ENCODE data around the gene ELFN2. TPM values are rescaled to one million over a fixed set of nuclear protein-coding genes. Genes with fewer than 3 reads are reported as not detected.
A peak's percentile ranks its signal among the peaks of the same experiment; 100 is the strongest.

Gene ELFN2
- polyA plus RNA-seq, 2 of the 4 experiments (the other 2 are of a cell fraction): 0.94 to 8.1 TPM

DNA sequence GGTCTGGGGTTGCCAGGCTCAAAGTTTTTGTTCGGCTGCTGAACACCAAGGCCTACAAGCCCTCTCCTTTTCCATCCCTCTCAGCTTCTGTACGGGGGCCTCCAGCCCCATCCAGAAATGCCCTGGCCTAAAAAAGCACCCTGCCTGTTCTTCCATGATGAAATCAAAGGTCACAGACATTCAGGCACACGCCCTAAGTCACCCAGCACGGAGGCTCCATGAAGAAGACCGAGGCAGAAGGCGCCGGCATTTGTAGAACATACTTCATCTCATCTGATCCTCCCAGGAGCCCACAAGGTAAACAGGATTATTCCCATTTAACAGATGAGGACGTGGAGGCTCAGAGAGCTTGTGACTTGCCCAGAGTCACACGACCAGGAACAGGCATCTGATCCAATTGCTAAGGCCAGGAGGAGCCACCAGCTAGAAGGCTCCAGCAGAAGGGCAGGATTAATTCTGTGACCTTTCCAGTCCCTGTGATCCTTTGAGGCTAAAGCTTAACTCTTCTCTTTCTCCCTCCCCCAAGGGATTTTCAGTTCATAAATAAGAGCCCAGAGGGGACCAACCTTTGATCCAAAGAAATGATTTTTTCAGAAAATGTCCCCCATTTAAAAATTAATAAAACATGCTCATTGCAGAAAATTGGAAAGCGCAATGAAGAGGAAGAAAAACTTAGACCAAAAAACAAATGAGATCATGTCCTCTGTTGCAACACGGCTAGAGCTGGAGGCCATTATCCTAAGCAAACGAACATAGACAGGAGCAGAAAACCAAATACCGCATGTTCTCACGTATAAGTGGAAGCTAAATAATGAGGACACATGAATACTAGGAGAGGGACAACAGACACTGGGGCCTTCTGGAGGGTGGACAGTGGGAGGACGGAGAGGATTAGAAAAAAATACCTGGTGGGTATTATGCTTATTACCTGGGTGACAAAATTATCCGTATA, 106.3 kb downstream of the ELFN2 start:
- TF ChIP-seq, protein P1, sequence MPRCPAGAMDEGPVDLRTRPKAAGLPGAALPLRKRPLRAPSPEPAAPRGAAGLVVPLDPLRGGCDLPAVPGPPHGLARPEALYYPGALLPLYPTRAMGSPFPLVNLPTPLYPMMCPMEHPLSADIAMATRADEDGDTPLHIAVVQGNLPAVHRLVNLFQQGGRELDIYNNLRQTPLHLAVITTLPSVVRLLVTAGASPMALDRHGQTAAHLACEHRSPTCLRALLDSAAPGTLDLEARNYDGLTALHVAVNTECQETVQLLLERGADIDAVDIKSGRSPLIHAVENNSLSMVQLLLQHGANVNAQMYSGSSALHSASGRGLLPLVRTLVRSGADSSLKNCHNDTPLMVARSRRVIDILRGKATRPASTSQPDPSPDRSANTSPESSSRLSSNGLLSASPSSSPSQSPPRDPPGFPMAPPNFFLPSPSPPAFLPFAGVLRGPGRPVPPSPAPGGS (IDR thresholded peaks at IDR 0.05): no peak
- peak in 1 of 2 experiments; percentile 55; a peak in 3 of 4 replicates for TF ChIP-seq CEBPB (IDR thresholded peaks at IDR 0.05)
- TF ChIP-seq, protein P2, sequence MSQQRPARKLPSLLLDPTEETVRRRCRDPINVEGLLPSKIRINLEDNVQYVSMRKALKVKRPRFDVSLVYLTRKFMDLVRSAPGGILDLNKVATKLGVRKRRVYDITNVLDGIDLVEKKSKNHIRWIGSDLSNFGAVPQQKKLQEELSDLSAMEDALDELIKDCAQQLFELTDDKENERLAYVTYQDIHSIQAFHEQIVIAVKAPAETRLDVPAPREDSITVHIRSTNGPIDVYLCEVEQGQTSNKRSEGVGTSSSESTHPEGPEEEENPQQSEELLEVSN (IDR thresholded peaks at IDR 0.05; ENCODE audit: borderline replicate concordance, low read depth): no peak
- TF ChIP-seq KDM1A (IDR thresholded peaks at IDR 0.05; ENCODE audit: low read depth): no peak
- no peak for TF ChIP-seq NPAS2 (CRISPR knock-in tag; IDR thresholded peaks at IDR 0.05; ENCODE audit: borderline replicate concordance)
- TF ChIP-seq SREBF2 (IDR thresholded peaks at IDR 0.05): no peak
- no peak overlapping the region for H3K4me3 ChIP-seq
- no peak for DNase-seq (ENCODE audit: low read depth in 1 of 2, low spot score in 1 of 2)
- no peak for FAIRE-seq
- no peaks in the 10 kb centered on the region for H3K9me3 ChIP-seq
- 54% methylated on average over 16 of the region's 16 CpGs for WGBS (ENCODE audit: missing lambda C conversion rate)
- H3K4me2 ChIP-seq: peak overlapping the region; percentile 55
- ATAC-seq: no peak
- peak overlapping the region; percentile 70 to 85 for H3K27ac ChIP-seq
- POLR2A ChIA-PET: no interaction called here
- CTCF ChIA-PET: interaction anchor here (1.0 to 9.9 kb wide), 10 partner anchors 10 to 271 kb away, joined by 3 to 130 read pairs (median 6); partner anchors contain the start of gene ELFN2
- peaks cover 70% of the 10 kb centered on the region for H3K4me1 ChIP-seq

DNA sequence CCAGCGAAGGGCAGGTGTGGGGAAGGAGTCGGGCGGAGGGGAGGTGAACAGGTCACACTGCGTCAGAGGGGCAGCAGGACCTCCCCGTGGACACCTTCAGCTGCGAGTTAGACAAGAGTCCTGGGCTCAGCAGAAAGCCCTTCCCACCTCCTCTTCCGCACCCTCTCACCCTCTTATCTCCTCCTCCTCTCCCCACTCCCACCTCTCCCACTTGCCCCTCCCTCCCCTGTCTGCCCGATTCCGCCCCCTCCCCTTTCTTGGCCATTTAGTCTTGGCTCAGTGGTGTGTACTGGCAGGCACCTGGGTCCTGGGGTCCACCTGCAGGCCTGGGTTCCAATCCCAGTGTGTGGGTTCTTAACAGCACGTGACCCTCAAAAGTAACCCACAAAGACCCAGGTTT, 107.8 kb downstream of the ELFN2 start:
- H3K4me1 ChIP-seq: peaks cover 69% of the 10 kb centered on the region
- TF ChIP-seq, protein P3, sequence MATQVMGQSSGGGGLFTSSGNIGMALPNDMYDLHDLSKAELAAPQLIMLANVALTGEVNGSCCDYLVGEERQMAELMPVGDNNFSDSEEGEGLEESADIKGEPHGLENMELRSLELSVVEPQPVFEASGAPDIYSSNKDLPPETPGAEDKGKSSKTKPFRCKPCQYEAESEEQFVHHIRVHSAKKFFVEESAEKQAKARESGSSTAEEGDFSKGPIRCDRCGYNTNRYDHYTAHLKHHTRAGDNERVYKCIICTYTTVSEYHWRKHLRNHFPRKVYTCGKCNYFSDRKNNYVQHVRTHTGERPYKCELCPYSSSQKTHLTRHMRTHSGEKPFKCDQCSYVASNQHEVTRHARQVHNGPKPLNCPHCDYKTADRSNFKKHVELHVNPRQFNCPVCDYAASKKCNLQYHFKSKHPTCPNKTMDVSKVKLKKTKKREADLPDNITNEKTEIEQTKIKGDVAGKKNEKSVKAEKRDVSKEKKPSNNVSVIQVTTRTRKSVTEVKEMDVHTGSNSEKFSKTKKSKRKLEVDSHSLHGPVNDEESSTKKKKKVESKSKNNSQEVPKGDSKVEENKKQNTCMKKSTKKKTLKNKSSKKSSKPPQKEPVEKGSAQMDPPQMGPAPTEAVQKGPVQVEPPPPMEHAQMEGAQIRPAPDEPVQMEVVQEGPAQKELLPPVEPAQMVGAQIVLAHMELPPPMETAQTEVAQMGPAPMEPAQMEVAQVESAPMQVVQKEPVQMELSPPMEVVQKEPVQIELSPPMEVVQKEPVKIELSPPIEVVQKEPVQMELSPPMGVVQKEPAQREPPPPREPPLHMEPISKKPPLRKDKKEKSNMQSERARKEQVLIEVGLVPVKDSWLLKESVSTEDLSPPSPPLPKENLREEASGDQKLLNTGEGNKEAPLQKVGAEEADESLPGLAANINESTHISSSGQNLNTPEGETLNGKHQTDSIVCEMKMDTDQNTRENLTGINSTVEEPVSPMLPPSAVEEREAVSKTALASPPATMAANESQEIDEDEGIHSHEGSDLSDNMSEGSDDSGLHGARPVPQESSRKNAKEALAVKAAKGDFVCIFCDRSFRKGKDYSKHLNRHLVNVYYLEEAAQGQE (IDR thresholded peaks at IDR 0.05): no peak
- TF ChIP-seq ZFP36 (IDR thresholded peaks at IDR 0.05; ENCODE audit: borderline replicate concordance, partially characterized antibody) (no peak), KDM5A (IDR thresholded peaks at IDR 0.05) (no peak), NR3C1 (IDR thresholded peaks at IDR 0.05) (no peak), CHD2 (IDR thresholded peaks at IDR 0.05; ENCODE audit: low read length, partially characterized antibody) (no peak), HEYL (CRISPR knock-in tag; IDR thresholded peaks at IDR 0.05) (no peak), KDM1A (IDR thresholded peaks at IDR 0.05; ENCODE audit: low read depth) (no peak), BHLHE40 (IDR thresholded peaks at IDR 0.05; ENCODE audit: low read depth, low read length) (no peak), NPAS2 (CRISPR knock-in tag; IDR thresholded peaks at IDR 0.05; ENCODE audit: borderline replicate concordance) (no peak), RFX5 (IDR thresholded peaks at IDR 0.05) (no peak), RNF2 (IDR thresholded peaks at IDR 0.05; ENCODE audit: borderline replicate concordance, low read depth) (no peak)
- TF ChIP-seq, protein P4, sequence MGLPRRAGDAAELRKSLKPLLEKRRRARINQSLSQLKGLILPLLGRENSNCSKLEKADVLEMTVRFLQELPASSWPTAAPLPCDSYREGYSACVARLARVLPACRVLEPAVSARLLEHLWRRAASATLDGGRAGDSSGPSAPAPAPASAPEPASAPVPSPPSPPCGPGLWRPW (IDR thresholded peaks at IDR 0.05): no peak
- TF ChIP-seq, protein P5, sequence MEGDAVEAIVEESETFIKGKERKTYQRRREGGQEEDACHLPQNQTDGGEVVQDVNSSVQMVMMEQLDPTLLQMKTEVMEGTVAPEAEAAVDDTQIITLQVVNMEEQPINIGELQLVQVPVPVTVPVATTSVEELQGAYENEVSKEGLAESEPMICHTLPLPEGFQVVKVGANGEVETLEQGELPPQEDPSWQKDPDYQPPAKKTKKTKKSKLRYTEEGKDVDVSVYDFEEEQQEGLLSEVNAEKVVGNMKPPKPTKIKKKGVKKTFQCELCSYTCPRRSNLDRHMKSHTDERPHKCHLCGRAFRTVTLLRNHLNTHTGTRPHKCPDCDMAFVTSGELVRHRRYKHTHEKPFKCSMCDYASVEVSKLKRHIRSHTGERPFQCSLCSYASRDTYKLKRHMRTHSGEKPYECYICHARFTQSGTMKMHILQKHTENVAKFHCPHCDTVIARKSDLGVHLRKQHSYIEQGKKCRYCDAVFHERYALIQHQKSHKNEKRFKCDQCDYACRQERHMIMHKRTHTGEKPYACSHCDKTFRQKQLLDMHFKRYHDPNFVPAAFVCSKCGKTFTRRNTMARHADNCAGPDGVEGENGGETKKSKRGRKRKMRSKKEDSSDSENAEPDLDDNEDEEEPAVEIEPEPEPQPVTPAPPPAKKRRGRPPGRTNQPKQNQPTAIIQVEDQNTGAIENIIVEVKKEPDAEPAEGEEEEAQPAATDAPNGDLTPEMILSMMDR (IDR thresholded peaks at IDR 0.05): no peak
- DNase-seq (ENCODE audit: low read depth in 1 of 2, low spot score in 1 of 2): no peak
- no peak for FAIRE-seq
- peak overlapping the region in 1 of 2 experiments; percentile 85; a peak in 3 of 6 replicates for H3K27ac ChIP-seq
- WGBS (ENCODE audit: missing lambda C conversion rate): 85% methylated on average over 8 of the region's 10 CpGs
- ATAC-seq: no peak
- POLR2A ChIA-PET: no interaction called here
- no peak overlapping the region for H3K4me3 ChIP-seq
- H3K9me3 ChIP-seq: no peaks in the 10 kb centered on the region
- no peak overlapping the region for H3K4me2 ChIP-seq
- CTCF ChIA-PET: interaction anchor here (6.1 to 9.9 kb wide), 2 partner anchors 110 to 137 kb away, joined by 130 to 134 read pairs; partner anchors contain the start of gene ELFN2

Measured in A549 (cell line).